ENCODE measurements around the gene CPSF4. TPM values are rescaled to one million over a fixed set of nuclear protein-coding genes. Genes with fewer than 3 reads are reported as not detected.

CPSF4 gene
- total and polyA plus RNA-seq, 8 donors = 25.9 to 43.3 (median 33.0) TPM

DNA sequence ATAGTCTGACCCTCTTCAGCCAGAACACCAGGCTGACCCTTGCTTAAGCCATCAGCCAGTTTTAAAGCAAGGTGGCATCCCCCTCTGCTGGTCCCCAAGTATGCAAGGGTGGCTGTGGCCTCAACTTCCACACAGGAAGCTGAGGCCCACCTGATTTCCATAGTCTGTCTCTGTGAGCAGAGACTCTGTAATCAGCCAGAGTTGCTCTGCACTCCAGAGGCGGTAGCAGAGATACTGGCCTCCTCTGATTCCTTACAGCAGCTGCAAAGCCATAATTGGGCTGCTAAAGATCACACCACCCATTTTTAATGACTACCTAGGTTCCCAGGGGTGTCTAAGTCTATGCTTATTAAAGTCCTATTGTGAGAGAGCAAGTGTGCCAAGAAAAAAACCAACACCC lies 32.2 kb upstream of the CPSF4 start:
- Histone ChIP-seq H3K9me3 (no peaks in the 10 kb centered on the region), H3K27me3 (no peaks in the 10 kb centered on the region), H3K27ac (no peak overlapping the region), H3K4me1 (peaks cover 14 to 49% of the 10 kb centered on the region in 2 donors), H3K36me3 (peaks cover 0 to 49% of the 10 kb centered on the region in 2 donors), H3K4me3 (no peak overlapping the region)
- DNase-seq (no peak), ATAC-seq (no peak)
- TF ChIP-seq, protein P1, sequence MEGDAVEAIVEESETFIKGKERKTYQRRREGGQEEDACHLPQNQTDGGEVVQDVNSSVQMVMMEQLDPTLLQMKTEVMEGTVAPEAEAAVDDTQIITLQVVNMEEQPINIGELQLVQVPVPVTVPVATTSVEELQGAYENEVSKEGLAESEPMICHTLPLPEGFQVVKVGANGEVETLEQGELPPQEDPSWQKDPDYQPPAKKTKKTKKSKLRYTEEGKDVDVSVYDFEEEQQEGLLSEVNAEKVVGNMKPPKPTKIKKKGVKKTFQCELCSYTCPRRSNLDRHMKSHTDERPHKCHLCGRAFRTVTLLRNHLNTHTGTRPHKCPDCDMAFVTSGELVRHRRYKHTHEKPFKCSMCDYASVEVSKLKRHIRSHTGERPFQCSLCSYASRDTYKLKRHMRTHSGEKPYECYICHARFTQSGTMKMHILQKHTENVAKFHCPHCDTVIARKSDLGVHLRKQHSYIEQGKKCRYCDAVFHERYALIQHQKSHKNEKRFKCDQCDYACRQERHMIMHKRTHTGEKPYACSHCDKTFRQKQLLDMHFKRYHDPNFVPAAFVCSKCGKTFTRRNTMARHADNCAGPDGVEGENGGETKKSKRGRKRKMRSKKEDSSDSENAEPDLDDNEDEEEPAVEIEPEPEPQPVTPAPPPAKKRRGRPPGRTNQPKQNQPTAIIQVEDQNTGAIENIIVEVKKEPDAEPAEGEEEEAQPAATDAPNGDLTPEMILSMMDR (IDR thresholded peaks at IDR 0.05) = no peak
- intact Hi-C loops (cut with DNase I) = no loop called here

DNA sequence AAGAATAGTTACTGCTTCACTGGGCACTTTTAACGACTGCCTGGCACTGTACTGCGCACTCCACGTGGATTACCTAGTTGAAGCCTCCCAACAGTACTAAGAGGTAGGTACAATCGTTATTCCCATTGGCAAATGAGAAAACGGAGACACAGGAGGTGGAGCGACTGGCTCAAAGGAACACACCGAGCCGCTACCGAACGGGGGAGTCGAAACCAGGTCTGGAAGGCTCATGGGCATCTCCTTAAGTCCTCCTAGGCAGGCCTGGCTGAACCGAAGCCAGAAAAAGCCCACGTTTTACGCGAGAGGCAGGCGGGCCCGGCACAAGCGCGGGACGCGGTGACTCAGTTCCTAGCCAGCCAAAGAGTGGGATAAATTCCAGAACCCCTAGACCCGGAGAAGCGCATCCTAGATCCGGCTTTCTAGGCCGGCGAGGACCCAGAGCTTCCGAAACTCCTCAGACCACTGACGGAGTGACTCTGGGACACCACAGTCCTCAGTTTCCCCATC lies 30.8 kb upstream of the CPSF4 start:
- H3K27ac ChIP-seq = peak overlapping the region; percentile 93 to 98
- intact Hi-C loops (cut with DNase I) = no loop called here
- H3K4me1 ChIP-seq = peaks cover 14 to 49% of the 10 kb centered on the region in 2 donors
- H3K36me3 ChIP-seq = peaks cover 0 to 49% of the 10 kb centered on the region in 2 donors
- peak overlapping the region; percentile 88 to 100 for H3K4me3 ChIP-seq
- ATAC-seq = peak; percentile 38
- peak in 3 of 4 donors; percentile 19 to 83 (median 55) for DNase-seq
- no peaks in the 10 kb centered on the region for H3K9me3 ChIP-seq
- TF ChIP-seq, protein P1 (IDR thresholded peaks at IDR 0.05) = no peak
- no peaks in the 10 kb centered on the region for H3K27me3 ChIP-seq

DNA sequence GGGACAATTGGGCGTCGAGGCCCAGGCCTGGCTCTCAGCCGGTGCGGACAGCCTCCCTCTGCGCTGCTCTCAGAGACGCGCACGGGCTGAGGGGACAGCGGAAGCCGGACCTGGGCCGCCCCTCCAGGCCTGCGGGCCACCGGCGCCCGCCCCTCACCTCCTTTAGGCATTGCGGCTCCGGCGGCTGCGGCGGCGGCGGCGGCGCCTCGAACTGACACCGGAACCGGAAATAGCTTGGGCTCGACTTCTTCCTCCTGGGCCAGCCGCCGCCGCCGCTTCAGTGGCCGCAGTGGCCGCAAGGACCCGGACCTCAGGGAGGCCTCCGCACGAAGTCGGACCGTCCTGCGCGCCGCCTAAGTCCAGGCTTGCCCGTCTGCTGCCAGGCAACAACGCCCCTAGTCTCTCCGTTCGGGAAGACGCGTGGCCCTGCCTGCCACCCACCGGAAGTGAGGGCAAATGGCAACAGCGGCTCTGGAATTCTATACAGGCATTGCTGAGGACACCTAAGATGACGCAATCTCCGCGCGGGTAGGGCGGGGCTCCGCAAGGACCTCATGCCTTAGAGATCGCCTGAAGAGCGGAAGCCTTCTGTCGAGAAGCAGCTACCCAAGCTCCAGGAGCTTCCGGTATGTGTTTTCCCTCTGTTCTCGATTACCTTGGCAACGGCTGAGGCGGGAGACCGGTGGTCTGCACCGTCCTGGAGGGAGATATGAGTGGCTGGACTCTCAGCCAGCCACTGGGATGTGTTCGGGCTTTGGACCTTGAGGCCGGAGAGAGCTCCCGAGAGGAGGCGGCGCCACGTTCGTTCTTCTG lies 30.2 kb upstream of the CPSF4 start, which contains the start of the genes BUD31 and PDAP1:
BUD31 (plus strand) TSS at position 591 of the 813 bp plus-strand sequence. CDS start 2,124 bp downstream, outside the sequence.
PDAP1 (minus strand) TSS at position 219 of the 813 bp plus-strand sequence; CDS start at position 170, 49 bp downstream.
- no peaks in the 10 kb centered on the region for H3K9me3 ChIP-seq
- no peaks in the 10 kb centered on the region for H3K27me3 ChIP-seq
- H3K36me3 ChIP-seq = peaks cover 0 to 49% of the 10 kb centered on the region in 2 donors
- TF ChIP-seq, protein P1 (IDR thresholded peaks at IDR 0.05) = no peak
- ATAC-seq (peak; percentile 96), DNase-seq (peak; percentile 94 to 97 (median 96))
- peak within 1 kb of the TSS; percentile 93 to 98 for H3K27ac ChIP-seq
- intact Hi-C loops (cut with DNase I) = no loop called here
- peak within 1 kb of the TSS; percentile 88 to 100 for H3K4me3 ChIP-seq
- H3K4me1 ChIP-seq = peaks cover 14 to 49% of the 10 kb centered on the region in 2 donors

DNA sequence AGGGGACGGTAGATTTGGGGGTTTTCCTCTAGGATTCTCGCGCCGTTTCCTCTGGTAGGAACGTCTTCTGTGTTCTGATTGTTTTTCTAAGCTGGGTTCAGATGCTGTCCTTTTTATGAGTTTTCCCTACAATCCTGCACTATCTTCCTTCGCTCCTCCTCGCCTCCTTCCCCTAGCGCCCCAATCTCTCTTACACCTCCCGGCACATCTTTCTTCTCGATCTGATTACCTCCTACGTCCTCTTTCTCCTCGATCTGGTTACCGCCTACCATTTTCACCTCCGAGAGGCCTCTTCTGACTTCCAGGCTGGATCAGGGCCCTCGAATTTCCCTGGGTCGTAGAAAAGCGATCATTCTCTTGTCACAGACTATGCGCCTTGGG lies 29.6 kb upstream of the CPSF4 start:
- Histone ChIP-seq H3K27me3 (no peaks in the 10 kb centered on the region), H3K36me3 (peaks cover 0 to 49% of the 10 kb centered on the region in 2 donors), H3K4me3 (peak overlapping the region; percentile 88 to 100), H3K27ac (peak overlapping the region; percentile 93 to 98), H3K4me1 (peaks cover 14 to 49% of the 10 kb centered on the region in 2 donors), H3K9me3 (no peaks in the 10 kb centered on the region)
- TF ChIP-seq, protein P1 (IDR thresholded peaks at IDR 0.05) = no peak
- peak in 1 of 4 donors; percentile 8 for DNase-seq
- intact Hi-C loops (cut with DNase I) = no loop called here
- ATAC-seq = no peak

DNA sequence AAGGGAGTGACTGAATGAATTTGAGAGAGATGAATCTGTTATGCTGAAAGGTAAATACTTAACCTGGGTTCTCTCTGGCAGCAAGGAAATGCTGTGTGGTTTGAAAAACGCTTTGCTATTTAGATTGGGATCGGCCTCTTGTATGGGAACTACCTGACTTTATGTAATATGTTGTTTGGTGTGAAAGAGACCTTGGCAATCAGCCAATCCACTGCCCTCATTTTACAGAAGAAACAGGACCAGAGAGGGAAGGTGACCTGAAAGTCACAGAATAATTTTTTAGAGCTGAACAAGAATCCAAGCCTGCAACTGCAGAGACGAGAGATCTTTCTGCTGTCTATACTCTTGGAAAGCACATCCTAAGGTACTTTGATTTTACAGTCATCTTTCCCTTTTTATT lies 28.9 kb upstream of the CPSF4 start:
- Histone ChIP-seq H3K27ac (peak overlapping the region in 1 of 2 donors; percentile 98), H3K4me1 (peaks cover 14 to 43% of the 10 kb centered on the region in 2 donors), H3K27me3 (no peaks in the 10 kb centered on the region), H3K4me3 (peak overlapping the region; percentile 88 to 100), H3K36me3 (peaks cover 0 to 49% of the 10 kb centered on the region in 2 donors), H3K9me3 (no peaks in the 10 kb centered on the region)
- intact Hi-C loops (cut with DNase I) = no loop called here
- TF ChIP-seq, protein P1 (IDR thresholded peaks at IDR 0.05) = no peak
- no peak for ATAC-seq
- DNase-seq = no peak
